Effector memory CD4-positive, alpha-beta T cell (primary cell): ENCODE data around the gene CDK15.

Experiments used
- DNase-seq, 3 donors: peaks; one replicate each; pipeline ENCODE4 v3.0.0-alpha.2; 2020
- H3K27ac ChIP-seq: 2 replicates; pipeline ENCODE4 v1.7.0; 2013; ENCODE audit warnings: mild to moderate bottlenecking, low read length, moderate library complexity; ENCODE audit not compliant: insufficient read depth, poor library complexity, severe bottlenecking
- H3K27me3 ChIP-seq: replicated peaks from 2 replicates; pipeline ENCODE4 v1.7.0; 2013; ENCODE audit warnings: mild to moderate bottlenecking, low read length; ENCODE audit not compliant: insufficient read depth, control insufficient read depth, poor library complexity, severe bottlenecking
- H3K36me3 ChIP-seq: 2 replicates; pipeline ENCODE4 v1.7.0; 2013; ENCODE audit warnings: mild to moderate bottlenecking, low read length, moderate library complexity; ENCODE audit not compliant: control insufficient read depth, insufficient read depth
- H3K4me1 ChIP-seq: 2 replicates; pipeline ENCODE4 v1.7.0; 2013; ENCODE audit warnings: low read length, mild to moderate bottlenecking; ENCODE audit not compliant: control insufficient read depth, insufficient read depth, poor library complexity, severe bottlenecking
- H3K4me3 ChIP-seq: 2 replicates; pipeline ENCODE4 v1.7.0; 2013; ENCODE audit warnings: low read length, low read depth, mild to moderate bottlenecking; ENCODE audit not compliant: insufficient read depth, poor library complexity, severe bottlenecking
- H3K9me3 ChIP-seq: 2 replicates; pipeline ENCODE4 v1.7.0; 2013; ENCODE audit warnings: mild to moderate bottlenecking, low read length, moderate library complexity; ENCODE audit not compliant: control insufficient read depth

The CDK15 gene

DNA sequence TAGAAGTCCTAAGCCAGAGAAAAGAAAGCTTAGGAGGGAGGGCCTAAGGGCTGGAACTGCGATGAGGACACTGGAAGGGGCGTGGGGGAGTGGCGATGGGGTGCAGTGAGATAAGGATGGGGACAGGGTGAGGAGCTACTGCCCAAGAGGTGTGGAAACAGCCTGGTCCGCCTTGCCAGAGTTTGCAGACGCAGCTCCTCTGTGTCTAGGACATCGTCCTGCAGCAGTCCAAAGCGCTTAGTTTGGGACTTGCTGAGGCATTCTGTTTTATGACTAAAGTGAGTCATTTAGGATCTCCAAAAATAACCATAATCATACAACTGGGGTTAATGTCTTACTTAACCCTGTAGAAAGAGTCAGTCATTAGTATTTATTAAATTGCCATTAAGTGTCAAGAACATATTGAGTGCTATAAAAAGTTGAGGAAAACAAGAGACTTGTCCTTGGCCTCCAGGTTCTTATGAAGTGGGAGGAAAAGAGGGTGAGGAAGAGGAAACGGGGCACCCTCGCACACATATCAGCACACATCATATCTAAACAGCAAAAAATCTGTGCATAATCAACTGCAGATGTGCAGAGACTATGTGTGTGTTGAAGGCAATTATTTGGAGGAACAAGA lies 74.8 kb downstream of the CDK15 start:
- no peaks in the 10 kb centered on the region for H3K36me3 ChIP-seq
- H3K4me3 ChIP-seq: no peak overlapping the region
- DNase-seq: no peak
- peaks cover 3% of the 10 kb centered on the region for H3K27me3 ChIP-seq
- no peaks in the 10 kb centered on the region for H3K9me3 ChIP-seq
- no peak overlapping the region for H3K27ac ChIP-seq
- no peaks in the 10 kb centered on the region for H3K4me1 ChIP-seq

- Histone ChIP-seq H3K27ac (no peak overlapping the region), H3K4me1 (no peaks in the 10 kb centered on the region), H3K4me3 (no peak overlapping the region), H3K27me3 (peaks cover 3% of the 10 kb centered on the region), H3K9me3 (no peaks in the 10 kb centered on the region), H3K36me3 (no peaks in the 10 kb centered on the region)
- no peak for DNase-seq
Observed at GRCh38 chr2:201881741-201882140, 75.4 kb downstream of the CDK15 start.

DNA sequence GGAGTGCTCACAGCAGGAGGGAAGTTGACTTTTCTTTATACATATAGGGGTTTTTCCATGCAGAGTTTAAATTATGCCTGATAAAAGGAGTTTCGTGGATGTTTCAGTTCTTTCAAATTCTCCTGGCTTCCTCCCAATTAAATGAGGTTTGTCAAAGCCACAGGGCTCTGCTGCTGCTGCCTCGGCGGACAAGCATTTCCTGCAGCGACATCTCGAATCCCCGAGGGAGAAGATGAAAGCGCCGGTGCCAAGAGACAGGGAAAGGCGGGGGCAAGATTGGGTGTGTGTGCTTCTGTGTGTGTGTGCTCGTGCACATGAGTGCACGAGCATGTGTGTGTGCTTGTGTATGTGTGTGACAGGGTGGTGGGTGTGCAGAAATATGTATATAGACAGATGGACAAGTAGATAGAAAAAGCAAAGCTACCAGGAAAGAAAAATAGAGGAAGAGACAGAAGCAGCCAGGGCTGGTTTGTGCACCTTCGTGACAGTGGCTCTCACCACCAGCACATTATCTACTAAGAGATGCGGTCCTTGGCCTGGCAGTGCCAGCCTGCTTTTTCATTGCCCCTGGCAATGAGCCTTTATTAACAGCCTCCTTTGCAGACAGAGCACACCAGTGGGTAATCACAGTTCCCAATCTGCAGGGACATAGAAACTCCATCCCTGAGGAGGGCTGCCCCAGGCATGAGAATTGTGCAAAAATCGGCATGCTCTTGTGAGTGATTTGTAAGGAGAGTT lies 76.2 kb downstream of the CDK15 start:
- no peak for DNase-seq
- no peaks in the 10 kb centered on the region for H3K9me3 ChIP-seq
- H3K4me1 ChIP-seq: no peaks in the 10 kb centered on the region
- H3K27me3 ChIP-seq: peaks cover 3% of the 10 kb centered on the region
- H3K27ac ChIP-seq: no peak overlapping the region
- H3K4me3 ChIP-seq: no peak overlapping the region
- H3K36me3 ChIP-seq: no peaks in the 10 kb centered on the region

DNA sequence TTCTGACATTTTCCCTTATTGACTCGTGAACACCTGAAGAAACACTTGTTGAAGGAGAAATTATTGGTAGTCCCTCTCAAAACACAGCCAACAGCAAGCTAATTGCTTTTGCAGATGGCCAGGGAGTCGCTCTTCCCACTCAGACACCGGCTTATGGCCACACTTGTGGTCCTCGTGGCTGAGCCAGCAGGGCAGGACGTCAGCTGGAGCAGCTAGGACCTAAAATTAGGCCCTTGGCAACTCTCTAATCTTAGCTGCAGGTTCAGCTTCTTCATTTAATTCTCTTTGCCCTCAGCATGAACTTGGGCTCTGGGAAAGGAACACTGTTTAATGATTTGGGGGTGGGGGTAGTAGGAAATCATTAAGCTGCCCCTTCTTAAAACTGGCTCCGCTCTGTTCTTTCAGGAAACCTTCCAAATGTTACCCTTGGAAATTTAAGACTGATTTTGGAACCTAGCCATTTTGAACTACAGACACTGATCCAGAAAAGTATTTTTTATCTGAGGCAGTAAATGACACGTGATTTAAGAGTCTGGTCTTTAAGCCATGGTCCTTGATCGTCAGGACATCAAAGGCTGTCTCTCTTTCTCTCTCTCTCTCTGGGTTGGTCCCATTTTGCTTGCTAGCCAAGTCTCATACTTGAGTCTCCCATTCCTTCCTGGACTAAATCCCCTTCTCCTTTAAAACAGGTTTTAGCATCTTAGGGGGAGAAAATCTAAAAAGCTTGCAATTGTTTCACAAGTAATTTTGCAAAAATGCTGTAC lies 77.5 kb downstream of the CDK15 start:
- Histone ChIP-seq H3K9me3 (no peaks in the 10 kb centered on the region), H3K4me3 (no peak overlapping the region), H3K4me1 (no peaks in the 10 kb centered on the region), H3K27ac (no peak overlapping the region), H3K27me3 (peaks cover 3% of the 10 kb centered on the region), H3K36me3 (no peaks in the 10 kb centered on the region)
- DNase-seq: no peak

GRCh38 chr2:201886504-201886903 lies 80.2 kb downstream of the CDK15 start:
- H3K4me3 ChIP-seq: no peak overlapping the region
- DNase-seq: no peak
- no peaks in the 10 kb centered on the region for H3K9me3 ChIP-seq
- H3K27ac ChIP-seq: no peak overlapping the region
- H3K27me3 ChIP-seq: peaks cover under 1% of the 10 kb centered on the region
- H3K36me3 ChIP-seq: no peaks in the 10 kb centered on the region
- H3K4me1 ChIP-seq: no peaks in the 10 kb centered on the region

GRCh38 chr2:201887773-201888425 lies 81.6 kb downstream of the CDK15 start:
- Histone ChIP-seq H3K27ac (no peak overlapping the region), H3K36me3 (no peaks in the 10 kb centered on the region), H3K4me1 (no peaks in the 10 kb centered on the region), H3K4me3 (no peak overlapping the region), H3K9me3 (no peaks in the 10 kb centered on the region), H3K27me3 (no peaks in the 10 kb centered on the region)
- DNase-seq: no peak

DNA sequence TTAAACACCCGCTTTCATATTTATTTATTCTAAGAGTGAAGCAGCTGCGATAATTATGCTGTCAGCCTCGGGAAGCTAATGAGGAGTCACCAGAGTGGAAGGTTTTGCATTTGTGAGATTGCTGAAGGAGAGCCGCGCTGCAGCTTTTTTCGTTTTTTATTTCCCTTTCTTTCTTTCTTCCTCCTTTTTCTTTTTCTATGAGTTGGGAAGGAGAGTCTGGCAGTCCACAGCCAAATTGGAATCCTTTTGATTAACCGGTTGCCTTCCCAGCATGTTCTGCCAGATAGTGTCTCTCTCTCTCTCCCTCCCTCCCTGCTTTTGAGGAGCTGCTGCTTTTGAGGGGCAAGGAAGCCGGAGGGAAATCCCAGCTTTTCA lies 82.1 kb downstream of the CDK15 start:
- no peaks in the 10 kb centered on the region for H3K4me1 ChIP-seq
- no peaks in the 10 kb centered on the region for H3K9me3 ChIP-seq
- no peak overlapping the region for H3K27ac ChIP-seq

GRCh38 chr2:201890453-201890852 lies 84.1 kb downstream of the CDK15 start:
- Histone ChIP-seq H3K4me1 (no peaks in the 10 kb centered on the region), H3K4me3 (no peak overlapping the region), H3K27ac (no peak overlapping the region), H3K36me3 (no peaks in the 10 kb centered on the region), H3K9me3 (no peaks in the 10 kb centered on the region), H3K27me3 (no peaks in the 10 kb centered on the region)
- DNase-seq: no peak

More for the DNA sequence above, 82.1 kb downstream of the CDK15 start:
- Histone ChIP-seq H3K27me3 (no peaks in the 10 kb centered on the region), H3K4me3 (no peak overlapping the region), H3K36me3 (no peaks in the 10 kb centered on the region)
- DNase-seq: no peak

- no peak for DNase-seq
- Histone ChIP-seq H3K36me3 (no peaks in the 10 kb centered on the region), H3K4me3 (no peak overlapping the region), H3K4me1 (no peaks in the 10 kb centered on the region), H3K9me3 (no peaks in the 10 kb centered on the region), H3K27ac (no peak overlapping the region), H3K27me3 (no peaks in the 10 kb centered on the region)
Observed at GRCh38 chr2:201891676-201892075, 85.3 kb downstream of the CDK15 start.
